NCI-H2029 (cell line): Measurements from ENCODE around the gene KRTAP10-4.
"Not testable (repeated sequence)": the region's sequence is repeated elsewhere in the genome, so short reads cannot be mapped to it uniquely, and the experiment has no call there.

ENCODE experiments used
- DNase-seq: peaks from one replicate; lab custom pipeline; 2025; lab: John Stamatoyannopoulos, UW

Gene KRTAP10-4

GRCh38 chr21:44558329-44558675 lies 15.2 kb upstream of the KRTAP10-4 start:
- DNase-seq: not testable (repeated sequence)

- no peak for DNase-seq
Observed at GRCh38 chr21:44558695-44559094, 14.8 kb upstream of the KRTAP10-4 start, which contains the start of gene KRTAP10-3. KRTAP10-3 (minus strand) TSS chr21:44558795; CDS start chr21:44558715, 80 bp downstream.

- DNase-seq: no peak
Observed at GRCh38 chr21:44564099-44564498, 9.4 kb upstream of the KRTAP10-4 start.

- no peak for DNase-seq
Observed at GRCh38 chr21:44564886-44565598, 8.5 kb upstream of the KRTAP10-4 start.

GRCh38 chr21:44566403-44566802 lies 7.1 kb upstream of the KRTAP10-4 start:
- no peak for DNase-seq

GRCh38 chr21:44567481-44568171 lies 5.9 kb upstream of the KRTAP10-4 start:
- DNase-seq: no peak

GRCh38 chr21:44568261-44568660 lies 5.3 kb upstream of the KRTAP10-4 start:
- no peak for DNase-seq

- peak; percentile 59 for DNase-seq
Observed at GRCh38 chr21:44568667-44569556, 4.6 kb upstream of the KRTAP10-4 start.

- no peak for DNase-seq
Observed at GRCh38 chr21:44569861-44570517, 3.5 kb upstream of the KRTAP10-4 start.

- no peak for DNase-seq
Observed at GRCh38 chr21:44571296-44571695, 2.2 kb upstream of the KRTAP10-4 start.

- DNase-seq: no peak
Observed at GRCh38 chr21:44571844-44572782, 1.4 kb upstream of the KRTAP10-4 start.

GRCh38 chr21:44572959-44573583 lies 458 bp upstream of the KRTAP10-4 start:
- no peak for DNase-seq

GRCh38 chr21:44574457-44575306 lies 1.2 kb downstream of the KRTAP10-4 start:
- DNase-seq: no peak

GRCh38 chr21:44575307-44576024 lies 1.9 kb downstream of the KRTAP10-4 start:
- DNase-seq: no peak

GRCh38 chr21:44576025-44576420 lies 2.5 kb downstream of the KRTAP10-4 start:
- DNase-seq: no peak

GRCh38 chr21:44578371-44579055 lies 5.0 kb downstream of the KRTAP10-4 start:
- no peak for DNase-seq

GRCh38 chr21:44579056-44579832 lies 5.7 kb downstream of the KRTAP10-4 start:
- DNase-seq: no peak

- DNase-seq: no peak
Observed at GRCh38 chr21:44579833-44580144, 6.3 kb downstream of the KRTAP10-4 start.
